ENCODE results near the gene AKAP12. TPM values are rescaled to one million over a fixed set of nuclear protein-coding genes. Genes with fewer than 3 reads are reported as not detected.

The AKAP12 gene
- total RNA-seq, 1 donor from 2014 or later: 0.69 TPM

DNA sequence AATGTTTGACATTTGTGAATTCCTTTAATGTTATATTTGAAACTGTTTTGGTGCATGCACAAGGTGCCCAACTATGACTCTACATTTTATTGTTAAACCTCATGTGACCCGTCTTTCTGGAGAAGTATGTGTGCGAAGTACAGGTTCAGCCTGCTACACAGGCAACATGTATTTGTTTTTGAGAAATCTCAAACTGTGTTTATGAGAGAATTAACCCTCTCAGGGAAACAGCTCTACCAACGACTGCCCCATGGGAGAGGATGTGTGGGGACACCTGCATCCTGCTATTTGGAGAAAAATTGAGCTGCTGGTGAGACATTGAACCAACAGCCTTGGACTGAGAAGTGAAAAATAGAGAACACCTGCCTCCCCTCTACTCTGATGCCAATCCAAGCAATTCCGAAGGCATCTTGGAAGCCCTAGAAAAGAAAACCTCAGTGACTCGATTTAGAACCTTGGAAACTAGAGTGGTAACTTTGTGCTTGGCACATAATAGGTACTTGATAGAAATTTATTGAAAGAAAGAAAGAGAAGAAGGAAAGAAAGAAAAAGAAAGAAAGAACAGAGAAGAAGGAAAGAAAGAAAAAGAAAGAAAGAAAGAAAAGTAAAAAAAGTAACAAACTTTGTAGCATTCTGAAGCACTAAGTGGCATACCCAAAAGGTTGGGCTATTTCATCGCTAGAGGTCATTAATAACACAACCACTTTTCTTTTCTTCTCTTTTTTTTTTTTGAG is 2.9 kb upstream of the AKAP12 start:
- DNase-seq (no peak), ATAC-seq (ENCODE audit: low read depth) (no peak)
- ChIA-PET CTCF (no interaction called here), POLR2A (no interaction called here)
- Mint-ChIP-seq H3K4me1 (peaks cover 15% of the 10 kb centered on the region), H3K9me3 (no peaks in the 10 kb centered on the region), H3K27me3 (peaks cover 36% of the 10 kb centered on the region), H3K36me3 (ENCODE audit: low read depth) (no peaks in the 10 kb centered on the region), H3K27ac (no peak overlapping the region), H3K4me3 (no peak overlapping the region)
- intact Hi-C loops (cut with micrococcal nuclease): no loop called here
- TF ChIP-seq, protein P1, sequence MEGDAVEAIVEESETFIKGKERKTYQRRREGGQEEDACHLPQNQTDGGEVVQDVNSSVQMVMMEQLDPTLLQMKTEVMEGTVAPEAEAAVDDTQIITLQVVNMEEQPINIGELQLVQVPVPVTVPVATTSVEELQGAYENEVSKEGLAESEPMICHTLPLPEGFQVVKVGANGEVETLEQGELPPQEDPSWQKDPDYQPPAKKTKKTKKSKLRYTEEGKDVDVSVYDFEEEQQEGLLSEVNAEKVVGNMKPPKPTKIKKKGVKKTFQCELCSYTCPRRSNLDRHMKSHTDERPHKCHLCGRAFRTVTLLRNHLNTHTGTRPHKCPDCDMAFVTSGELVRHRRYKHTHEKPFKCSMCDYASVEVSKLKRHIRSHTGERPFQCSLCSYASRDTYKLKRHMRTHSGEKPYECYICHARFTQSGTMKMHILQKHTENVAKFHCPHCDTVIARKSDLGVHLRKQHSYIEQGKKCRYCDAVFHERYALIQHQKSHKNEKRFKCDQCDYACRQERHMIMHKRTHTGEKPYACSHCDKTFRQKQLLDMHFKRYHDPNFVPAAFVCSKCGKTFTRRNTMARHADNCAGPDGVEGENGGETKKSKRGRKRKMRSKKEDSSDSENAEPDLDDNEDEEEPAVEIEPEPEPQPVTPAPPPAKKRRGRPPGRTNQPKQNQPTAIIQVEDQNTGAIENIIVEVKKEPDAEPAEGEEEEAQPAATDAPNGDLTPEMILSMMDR (IDR thresholded peaks at IDR 0.05): no peak

GRCh38 chr6:151240036-151240685 is 394 bp downstream of the AKAP12 start:
- CTCF ChIA-PET: no interaction called here
- peak overlapping the region; percentile 82 for H3K4me3 Mint-ChIP-seq
- H3K36me3 Mint-ChIP-seq (ENCODE audit: low read depth): no peaks in the 10 kb centered on the region
- H3K27me3 Mint-ChIP-seq: peaks cover 59% of the 10 kb centered on the region
- ATAC-seq (ENCODE audit: low read depth) (peak; percentile 37), DNase-seq (peak; percentile 18)
- TF ChIP-seq, protein P1 (IDR thresholded peaks at IDR 0.05): no peak
- intact Hi-C loops (cut with micrococcal nuclease): no loop called here
- H3K4me1 Mint-ChIP-seq: peaks cover 15% of the 10 kb centered on the region
- H3K9me3 Mint-ChIP-seq: no peaks in the 10 kb centered on the region
- POLR2A ChIA-PET: no interaction called here
- H3K27ac Mint-ChIP-seq: no peak overlapping the region

- DNase-seq (no peak), ATAC-seq (ENCODE audit: low read depth) (no peak)
- POLR2A ChIA-PET: no interaction called here
- H3K4me3 Mint-ChIP-seq: peak overlapping the region; percentile 63
- peaks cover 61% of the 10 kb centered on the region for H3K27me3 Mint-ChIP-seq
- H3K4me1 Mint-ChIP-seq: peaks cover 15% of the 10 kb centered on the region
- intact Hi-C loops (cut with micrococcal nuclease): no loop called here
- no peak overlapping the region for H3K27ac Mint-ChIP-seq
- no peaks in the 10 kb centered on the region for H3K36me3 Mint-ChIP-seq (ENCODE audit: low read depth)
- CTCF ChIA-PET: no interaction called here
- H3K9me3 Mint-ChIP-seq: no peaks in the 10 kb centered on the region
- TF ChIP-seq, protein P1 (IDR thresholded peaks at IDR 0.05): no peak
These were observed 1.2 kb downstream of the AKAP12 start for GRCh38 chr6:151240791-151241642.

- CTCF ChIA-PET: no interaction called here
- DNase-seq: no peak
- Mint-ChIP-seq H3K4me3 (peak overlapping the region; percentile 63), H3K27me3 (peaks cover 61% of the 10 kb centered on the region), H3K27ac (no peak overlapping the region), H3K9me3 (no peaks in the 10 kb centered on the region), H3K4me1 (peaks cover 15% of the 10 kb centered on the region), H3K36me3 (ENCODE audit: low read depth) (no peaks in the 10 kb centered on the region)
- TF ChIP-seq, protein P1 (IDR thresholded peaks at IDR 0.05): no peak
- intact Hi-C loops (cut with micrococcal nuclease): no loop called here
- POLR2A ChIA-PET: no interaction called here
- ATAC-seq (ENCODE audit: low read depth): no peak
These were observed 2.1 kb downstream of the AKAP12 start for GRCh38 chr6:151241853-151242252.

DNA sequence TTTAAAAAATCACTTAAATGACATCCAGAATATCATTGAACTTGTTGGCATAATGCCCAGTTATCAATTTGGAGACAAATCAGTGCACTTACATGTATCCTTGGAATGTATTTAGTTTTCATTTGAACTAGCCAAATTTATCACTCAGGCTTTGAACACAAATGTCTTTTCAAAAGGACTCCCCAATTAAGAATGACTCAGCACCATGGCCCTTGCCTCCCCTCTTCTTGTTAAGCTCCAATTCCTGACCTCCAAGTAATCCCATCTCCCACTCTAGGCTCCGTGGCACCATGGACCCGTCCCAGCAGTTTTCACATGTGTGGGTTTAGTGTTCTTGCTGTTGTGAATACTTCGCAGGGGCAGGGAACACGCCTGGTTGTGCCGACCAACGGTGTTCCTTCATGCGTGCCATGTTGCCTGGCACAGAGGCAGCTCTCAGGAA is 2.7 kb downstream of the AKAP12 start:
- no peaks in the 10 kb centered on the region for H3K36me3 Mint-ChIP-seq (ENCODE audit: low read depth)
- ChIA-PET POLR2A (no interaction called here), CTCF (no interaction called here)
- H3K9me3 Mint-ChIP-seq: no peaks in the 10 kb centered on the region
- no peak overlapping the region for H3K27ac Mint-ChIP-seq
- H3K27me3 Mint-ChIP-seq: peaks cover 58% of the 10 kb centered on the region
- ATAC-seq (ENCODE audit: low read depth): no peak
- H3K4me1 Mint-ChIP-seq: peaks cover 15% of the 10 kb centered on the region
- TF ChIP-seq, protein P1 (IDR thresholded peaks at IDR 0.05): no peak
- H3K4me3 Mint-ChIP-seq: no peak overlapping the region
- intact Hi-C loops (cut with micrococcal nuclease): no loop called here
- no peak for DNase-seq

All from activated B cell treated with CpG ODN at 0.5 μM for 24 hours (primary cell).